H9 (cell line): ENCODE results near the gene TMPRSS2. TPM values are rescaled to one million over a fixed set of nuclear protein-coding genes. Genes with fewer than 3 reads are reported as not detected.

Experiments
- DNase-seq: peaks from one replicate; pipeline ENCODE4 v3.0.0-alpha.2; 2017
- H2AFZ ChIP-seq: one replicate; pipeline ENCODE4 v1.6.1; 2013; ENCODE audit warnings: mild to moderate bottlenecking, low read length, control low read depth, moderate library complexity
- H2AK5ac ChIP-seq: 2 replicates; pipeline ENCODE4 v1.6.1; 2013; ENCODE audit warnings: low read length, control low read depth, mixed read lengths; ENCODE audit not compliant: insufficient read length
- H2BK120ac ChIP-seq: one replicate; pipeline ENCODE4 v1.6.1; 2013; ENCODE audit warnings: low read depth, mild to moderate bottlenecking, low read length, control low read depth, inconsistent platforms; ENCODE audit not compliant: poor library complexity, severe bottlenecking
- H2BK12ac ChIP-seq: 2 replicates; pipeline ENCODE4 v1.6.1; 2013; ENCODE audit warnings: low read length, control low read depth, mixed read lengths, low read depth; ENCODE audit not compliant: insufficient read length
- H2BK15ac ChIP-seq: 2 replicates; pipeline ENCODE4 v1.6.1; 2013; ENCODE audit warnings: low read depth, low read length, control low read depth
- H2BK20ac ChIP-seq: one replicate; pipeline ENCODE4 v1.6.1; 2013; ENCODE audit warnings: low read depth, mild to moderate bottlenecking, low read length, control low read depth, inconsistent platforms; ENCODE audit not compliant: poor library complexity, severe bottlenecking
- H2BK5ac ChIP-seq: 2 replicates; pipeline ENCODE4 v1.6.1; 2013; ENCODE audit warnings: low read length, control low read depth, mixed read lengths; ENCODE audit not compliant: insufficient read length
- H3K14ac ChIP-seq: 2 replicates; pipeline ENCODE4 v1.6.1; 2013; ENCODE audit warnings: low read length, control low read depth; ENCODE audit not compliant: insufficient read depth
- H3K18ac ChIP-seq: 2 replicates; pipeline ENCODE4 v1.6.1; 2013; ENCODE audit warnings: low read depth, mild to moderate bottlenecking, mixed read lengths, low read length, control low read depth; ENCODE audit not compliant: insufficient read length
- H3K23ac ChIP-seq: 2 replicates; pipeline ENCODE4 v1.6.1; 2013; ENCODE audit warnings: low read length, control low read depth, mixed read lengths, low read depth; ENCODE audit not compliant: insufficient read length
- H3K23me2 ChIP-seq: 2 replicates; pipeline ENCODE4 v1.6.1; 2013; ENCODE audit warnings: low read depth, mild to moderate bottlenecking, mixed read lengths, low read length, control low read depth; ENCODE audit not compliant: insufficient read length, poor library complexity, severe bottlenecking
- H3K27ac ChIP-seq: 2 replicates; pipeline ENCODE4 v1.5.1; 2013; ENCODE audit warnings: low read length, control low read depth, mixed read lengths, low read depth; ENCODE audit not compliant: insufficient read length
- H3K27me3 ChIP-seq: 2 replicates; pipeline ENCODE4 v1.6.1; 2013; ENCODE audit warnings: low read length, control low read depth, inconsistent platforms; ENCODE audit not compliant: insufficient read depth
- H3K4ac ChIP-seq: 2 replicates; pipeline ENCODE4 v1.6.1; 2013; ENCODE audit warnings: low read depth, mild to moderate bottlenecking, control low read depth, inconsistent platforms, low read length, moderate library complexity
- H3K4me1 ChIP-seq: 2 replicates; pipeline ENCODE4 v1.6.1; 2013; ENCODE audit warnings: low read length, control low read depth, inconsistent platforms; ENCODE audit not compliant: insufficient read depth
- H3K4me2 ChIP-seq: 2 replicates; pipeline ENCODE4 v1.6.1; 2013; ENCODE audit warnings: low read length, control low read depth, mixed read lengths; ENCODE audit not compliant: insufficient read length, insufficient read depth
- H3K56ac ChIP-seq: 2 replicates; pipeline ENCODE4 v1.6.1; 2013; ENCODE audit warnings: low read depth, mild to moderate bottlenecking, mixed read lengths, low read length, control low read depth; ENCODE audit not compliant: insufficient read length
- H3K79me1 ChIP-seq: 2 replicates; pipeline ENCODE4 v1.6.1; 2013; ENCODE audit warnings: low read depth, mild to moderate bottlenecking, moderate library complexity, low read length, control low read depth, inconsistent platforms; ENCODE audit not compliant: insufficient read depth, poor library complexity, severe bottlenecking
- H3K79me2 ChIP-seq: 2 replicates; pipeline ENCODE4 v1.6.1; 2013; ENCODE audit warnings: low read length, control low read depth, inconsistent platforms; ENCODE audit not compliant: insufficient read depth
- H3K9ac ChIP-seq: 2 replicates; pipeline ENCODE4 v1.6.1; 2013; ENCODE audit warnings: low read length, control low read depth, mixed read lengths; ENCODE audit not compliant: insufficient read length; ENCODE audit errors: extremely low read depth
- H3K9me3 ChIP-seq: one replicate; pipeline ENCODE4 v1.6.1; 2013; ENCODE audit warnings: low read depth, low read length, inconsistent platforms; ENCODE audit not compliant: control insufficient read depth
- H3T11ph ChIP-seq: one replicate; pipeline ENCODE4 v1.6.1; 2013; ENCODE audit warnings: mild to moderate bottlenecking, low read length, control low read depth, inconsistent platforms
- H4K20me1 ChIP-seq: one replicate; pipeline ENCODE4 v1.6.1; 2013; ENCODE audit not compliant: control insufficient read depth, insufficient read length, insufficient read depth
- H4K5ac ChIP-seq: 2 replicates; pipeline ENCODE4 v1.6.1; 2013; ENCODE audit warnings: low read depth, mild to moderate bottlenecking, mixed read lengths, low read length, control low read depth; ENCODE audit not compliant: insufficient read length
- H4K8ac ChIP-seq: replicated peaks from 2 replicates; pipeline ENCODE4 v1.6.1; 2013; ENCODE audit warnings: low read length, control low read depth, mixed read lengths, low read depth; ENCODE audit not compliant: insufficient read length
- H4K91ac ChIP-seq: 2 replicates; pipeline ENCODE4 v1.6.1; 2013; ENCODE audit warnings: low read depth, mild to moderate bottlenecking, moderate library complexity, mixed read lengths, low read length, control low read depth; ENCODE audit not compliant: insufficient read length
- H3K27ac Mint-ChIP-seq, 3 experiments: 2 replicates in 2 of 3; 3 replicates in 1 of 3; pipeline ENCODE4 v1.8.0; 2020 to 2021; ENCODE audit warnings: mixed read lengths in 3 of 3, mild to moderate bottlenecking in 1 of 3, moderate library complexity in 1 of 3
- H3K27me3 Mint-ChIP-seq: 2 replicates; pipeline ENCODE4 v1.8.0; 2021; ENCODE audit warnings: low read depth, mild to moderate bottlenecking, moderate library complexity, mixed read lengths
- H3K36me3 Mint-ChIP-seq, 3 experiments: 2 replicates in 2 of 3; 3 replicates in 1 of 3; pipeline ENCODE4 v1.8.0; 2020 to 2021; ENCODE audit warnings: low read depth in 3 of 3, mixed read lengths in 3 of 3; ENCODE audit not compliant: insufficient read depth in 1 of 3
- H3K4me1 Mint-ChIP-seq, 2 experiments: 2 replicates each; pipeline ENCODE4 v1.8.0; 2020; ENCODE audit warnings: mixed read lengths in 2 of 2
- H3K4me3 Mint-ChIP-seq, 2 experiments: 2 replicates in 1 of 2; 3 replicates in 1 of 2; pipeline ENCODE4 v1.8.0; 2020 to 2021; ENCODE audit warnings: mild to moderate bottlenecking in 2 of 2, mixed read lengths in 2 of 2, moderate library complexity in 1 of 2
- H3K9me3 Mint-ChIP-seq, 2 experiments: 2 replicates in 1 of 2; 3 replicates in 1 of 2; pipeline ENCODE4 v1.8.0; 2020; ENCODE audit warnings: mild to moderate bottlenecking in 2 of 2, mixed read lengths in 2 of 2, moderate library complexity in 1 of 2
- WGBS: extraction: QIAGEN DNeasy Blood & Tissue Kit; methylation state at CpG from one replicate; pipeline ENCODE4 v1.1.7; 2013; ENCODE audit warnings: missing lambda C conversion rate, low lambda C conversion rate, mixed read lengths; ENCODE audit not compliant: insufficient read length; ENCODE audit errors: extremely low coverage; 5-methylcytosine and 5-hydroxymethylcytosine counted together
- total RNA-seq: library from RNA; stranded (reverse); gene quantifications from 2 replicates; pipeline ENCODE4 v1.2.1, GENCODE V29; 2021
- TF ChIP-seq, protein P1 (sequence below): fragments of 200-600 bp; sonication (generic); conservative IDR thresholded peaks from 3 replicates; pipeline ENCODE4 v1.8.0; 2021; ENCODE audit warnings: antibody characterized with exemption, mild to moderate bottlenecking

TMPRSS2 gene
- total RNA-seq, 1 experiment from 2014 or later: 12.1 TPM

- Histone ChIP-seq H3K9ac (no peak overlapping the region), H3K4ac (no peak overlapping the region), H3K27ac (no peak overlapping the region), H4K8ac (no peak overlapping the region), H3K9me3 (no peaks in the 10 kb centered on the region), H4K91ac (no peak overlapping the region), H2BK12ac (no peak overlapping the region), H3K79me1 (no peaks in the 10 kb centered on the region), H3K23me2 (no peaks in the 10 kb centered on the region), H3K79me2 (no peaks in the 10 kb centered on the region), H2BK15ac (no peak overlapping the region), H3K27me3 (no peaks in the 10 kb centered on the region), H3K4me1 (no peaks in the 10 kb centered on the region; the same call in 1 of the 2 replicates), H2BK120ac (no peak overlapping the region), H3K56ac (no peak overlapping the region), H3K23ac (no peak overlapping the region), H2AFZ (no peak overlapping the region), H3K18ac (no peak overlapping the region), H3T11ph (no peak overlapping the region), H4K20me1 (no peaks in the 10 kb centered on the region), H3K4me2 (no peak overlapping the region), H2BK20ac (no peak overlapping the region), H2BK5ac (no peak overlapping the region), H2AK5ac (no peak overlapping the region), H3K14ac (no peak overlapping the region), H4K5ac (no peak overlapping the region)
- H3K27ac Mint-ChIP-seq: peak overlapping the region in 1 of 3 experiments; percentile 52; a peak in 1 of 7 replicates
- no peaks in the 10 kb centered on the region; the same call in 1 of the 2 replicates for H3K27me3 Mint-ChIP-seq
- WGBS: no CpG with 5 or more reads among the region's 9 CpGs
- TF ChIP-seq, protein P1, sequence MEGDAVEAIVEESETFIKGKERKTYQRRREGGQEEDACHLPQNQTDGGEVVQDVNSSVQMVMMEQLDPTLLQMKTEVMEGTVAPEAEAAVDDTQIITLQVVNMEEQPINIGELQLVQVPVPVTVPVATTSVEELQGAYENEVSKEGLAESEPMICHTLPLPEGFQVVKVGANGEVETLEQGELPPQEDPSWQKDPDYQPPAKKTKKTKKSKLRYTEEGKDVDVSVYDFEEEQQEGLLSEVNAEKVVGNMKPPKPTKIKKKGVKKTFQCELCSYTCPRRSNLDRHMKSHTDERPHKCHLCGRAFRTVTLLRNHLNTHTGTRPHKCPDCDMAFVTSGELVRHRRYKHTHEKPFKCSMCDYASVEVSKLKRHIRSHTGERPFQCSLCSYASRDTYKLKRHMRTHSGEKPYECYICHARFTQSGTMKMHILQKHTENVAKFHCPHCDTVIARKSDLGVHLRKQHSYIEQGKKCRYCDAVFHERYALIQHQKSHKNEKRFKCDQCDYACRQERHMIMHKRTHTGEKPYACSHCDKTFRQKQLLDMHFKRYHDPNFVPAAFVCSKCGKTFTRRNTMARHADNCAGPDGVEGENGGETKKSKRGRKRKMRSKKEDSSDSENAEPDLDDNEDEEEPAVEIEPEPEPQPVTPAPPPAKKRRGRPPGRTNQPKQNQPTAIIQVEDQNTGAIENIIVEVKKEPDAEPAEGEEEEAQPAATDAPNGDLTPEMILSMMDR: no peak
- H3K9me3 Mint-ChIP-seq: peaks cover 21 to 22% of the 10 kb centered on the region in 2 experiments
- DNase-seq: no peak
- H3K36me3 Mint-ChIP-seq: peaks cover 23 to 28% (median 27%) of the 10 kb centered on the region in 3 experiments
- no peak overlapping the region for H3K4me3 Mint-ChIP-seq
- peaks cover 32 to 34% of the 10 kb centered on the region in 2 experiments for H3K4me1 Mint-ChIP-seq
These were observed 47.9 kb downstream of the TMPRSS2 start for GRCh38 chr21:41459884-41460534.
